CD14-positive monocyte (primary cell): ENCODE data around the gene RSPRY1. TPM values are rescaled to one million over a fixed set of nuclear protein-coding genes. Genes with fewer than 3 reads are reported as not detected.

Experiments
- DNase-seq, 3 donors: peaks; one replicate each; pipeline ENCODE4 v3.0.0-alpha.2; 2011 to 2022
- H2AFZ ChIP-seq: 2 replicates; pipeline ENCODE4 v1.6.0; 2012; ENCODE audit warnings: mild to moderate bottlenecking, low read depth, low read length, inconsistent platforms; ENCODE audit not compliant: insufficient read depth, poor library complexity, severe bottlenecking
- H3K27ac ChIP-seq, 2 donors: 1 replicate in 1 of 2; 2 replicates in 1 of 2; pipeline ENCODE4 v1.5.1; 2012 to 2013; ENCODE audit warnings: low read length in 2 of 2, control low read depth in 1 of 2, inconsistent platforms in 1 of 2, low read depth in 1 of 2, mild to moderate bottlenecking in 1 of 2
- H3K27me3 ChIP-seq, 2 donors: one replicate each; pipeline versions ENCODE4 v1.6.0 to v1.6.1; 2011 to 2013; ENCODE audit warnings: low read length in 2 of 2; ENCODE audit not compliant: control insufficient read depth in 2 of 2, insufficient read depth in 2 of 2
- H3K36me3 ChIP-seq, 2 donors: replicated peaks in 1 of 2; 1 replicate in 1 of 2; 2 replicates in 1 of 2; pipeline versions ENCODE4 v1.5.1 to v1.6.1; 2012 to 2013; ENCODE audit warnings: low read length in 2 of 2, control low read depth in 1 of 2, inconsistent platforms in 1 of 2, mild to moderate bottlenecking in 1 of 2; ENCODE audit not compliant: insufficient read depth in 2 of 2, control insufficient read depth in 1 of 2
- H3K4me1 ChIP-seq, 2 donors: 1 replicate in 1 of 2; 2 replicates in 1 of 2; pipeline versions ENCODE4 v1.5.1 to v1.6.1; 2012 to 2013; ENCODE audit warnings: low read length in 2 of 2, control low read depth in 1 of 2, inconsistent platforms in 1 of 2, mild to moderate bottlenecking in 1 of 2, moderate library complexity in 1 of 2; ENCODE audit not compliant: insufficient read depth in 2 of 2, control insufficient read depth in 1 of 2
- H3K4me2 ChIP-seq: replicated peaks from 2 replicates; pipeline ENCODE3; 2012; ENCODE audit warnings: low read length, moderate library complexity, mild to moderate bottlenecking; ENCODE audit not compliant: poor library complexity, severe bottlenecking; ENCODE audit errors: extremely low read depth
- H3K4me3 ChIP-seq, 3 experiments: fragments of 200-600 bp in 1 of 3; sonication (generic) in 1 of 3; replicated peaks in 1 of 3; 1 replicate in 2 of 3; 2 replicates in 1 of 3; pipeline ENCODE4 v1.5.1; 2011 to 2013; ENCODE audit warnings: low read length in 3 of 3, mild to moderate bottlenecking in 3 of 3, control low read depth in 2 of 3, low read depth in 2 of 3, inconsistent platforms in 1 of 3, moderate library complexity in 1 of 3
- H3K79me2 ChIP-seq: 2 replicates; pipeline ENCODE4 v1.6.0; 2012; ENCODE audit warnings: mild to moderate bottlenecking, control low read depth, inconsistent platforms, low read length, moderate library complexity; ENCODE audit not compliant: insufficient read depth
- H3K9ac ChIP-seq: 2 replicates; pipeline ENCODE4 v1.6.0; 2017; ENCODE audit warnings: low read length, mild to moderate bottlenecking; ENCODE audit not compliant: insufficient read depth, poor library complexity, severe bottlenecking
- H3K9me3 ChIP-seq, 2 donors: replicated peaks in 1 of 2; 1 replicate in 1 of 2; 2 replicates in 1 of 2; pipeline versions ENCODE4 v1.5.1 to v1.6.1; 2012 to 2013; ENCODE audit warnings: low read length in 2 of 2, control low read depth in 1 of 2; ENCODE audit not compliant: control insufficient read depth in 1 of 2, insufficient read depth in 1 of 2
- H4K20me1 ChIP-seq: 2 replicates; pipeline ENCODE4 v1.6.0; 2012; ENCODE audit warnings: mild to moderate bottlenecking, low read length, control low read depth, moderate library complexity; ENCODE audit not compliant: insufficient read depth
- H3K27ac Mint-ChIP-seq, 7 donors: one replicate each; pipeline ENCODE4 v1.8.0; 2020; ENCODE audit warnings: mild to moderate bottlenecking in 7 of 7, mixed read lengths in 7 of 7, moderate library complexity in 6 of 7, inconsistent platforms in 2 of 7
- H3K27me3 Mint-ChIP-seq, 3 donors: one replicate each; pipeline ENCODE4 v1.8.0; 2021 to 2022; ENCODE audit warnings: low read depth in 3 of 3, mild to moderate bottlenecking in 3 of 3, mixed read lengths in 3 of 3, moderate library complexity in 3 of 3, inconsistent platforms in 1 of 3
- H3K36me3 Mint-ChIP-seq, 2 donors: one replicate each; pipeline ENCODE4 v1.8.0; 2020; ENCODE audit warnings: mixed read lengths in 2 of 2, inconsistent platforms in 1 of 2, mild to moderate bottlenecking in 1 of 2
- H3K4me1 Mint-ChIP-seq: one replicate; pipeline ENCODE4 v1.8.0; 2020; ENCODE audit warnings: mild to moderate bottlenecking, mixed read lengths
- H3K4me3 Mint-ChIP-seq, 2 donors: one replicate each; pipeline ENCODE4 v1.8.0; 2020; ENCODE audit warnings: mild to moderate bottlenecking in 2 of 2, mixed read lengths in 2 of 2, moderate library complexity in 1 of 2
- H3K9me3 Mint-ChIP-seq, 7 donors: one replicate each; pipeline ENCODE4 v1.8.0; 2020 to 2022; ENCODE audit warnings: mixed read lengths in 7 of 7, mild to moderate bottlenecking in 6 of 7, moderate library complexity in 6 of 7, inconsistent platforms in 2 of 7
- CTCF ChIP-seq: fragments of 200-600 bp; IDR thresholded peaks from one replicate; pipeline ENCODE4 v1.8.0; 2022; ENCODE audit warnings: antibody characterized with exemption, mild to moderate bottlenecking
- WGBS: methylation state at CpG from one replicate; pipeline ENCODE4 v1.1.5; 2013; ENCODE audit warnings: missing lambda C conversion rate; ENCODE audit not compliant: insufficient coverage; 5-methylcytosine and 5-hydroxymethylcytosine counted together
- intact Hi-C, 2 donors: fragments of 100-400 bp; cut with micrococcal nuclease; formaldehyde crosslinking; loops; one replicate each; pipeline versions ENCODE4 v1.15.0 to v1.15.1; 2023
- polyA plus RNA-seq, 3 donors: library from polyadenylated mRNA; depleted of rRNA in 1 of 3; unstranded in 2 of 3; stranded (reverse) in 1 of 3; fragments of 300-500 nt in 2 of 3; fragments of >200 nt in 1 of 3; fragmentation: Illumina TruSeq in 2 of 3; gene quantifications; 1 replicate in 2 of 3; 2 replicates in 1 of 3; pipeline ENCODE4 v1.2.3, GENCODE V29; 2012 to 2021

Gene RSPRY1
- polyA plus RNA-seq, 3 donors: 15.7 to 28.3 (median 21.3) TPM

GRCh38 chr16:57192146-57192545, 6.0 kb downstream of the RSPRY1 start:
- no peak for DNase-seq
- H3K9me3 Mint-ChIP-seq: peaks cover 0 to 2% (median 0%) of the 10 kb centered on the region in 7 donors
- peaks cover 15 to 16% of the 10 kb centered on the region in 2 donors for H3K36me3 Mint-ChIP-seq
- TF ChIP-seq CTCF: no peak
- H3K4me1 Mint-ChIP-seq: peaks cover 28% of the 10 kb centered on the region
- 40% methylated on average over 1 of the region's 3 CpGs for WGBS
- Histone ChIP-seq H3K4me1 (peaks cover 9 to 13% of the 10 kb centered on the region in 2 donors), H3K4me3 (no peak overlapping the region), H3K9me3 (no peaks in the 10 kb centered on the region), H4K20me1 (peaks cover 61% of the 10 kb centered on the region), H3K79me2 (peaks cover 98% of the 10 kb centered on the region), H3K4me2 (no peak overlapping the region), H3K27me3 (no peaks in the 10 kb centered on the region), H3K36me3 (peaks cover 0 to 2% of the 10 kb centered on the region in 2 donors), H2AFZ (no peak overlapping the region), H3K27ac (no peak overlapping the region), H3K9ac (no peak overlapping the region)
- H3K27ac Mint-ChIP-seq: no peak overlapping the region
- H3K4me3 Mint-ChIP-seq: no peak overlapping the region
- peaks cover 0 to 2% (median 0%) of the 10 kb centered on the region in 3 donors for H3K27me3 Mint-ChIP-seq
- intact Hi-C loops: no loop called here

- peaks cover 0 to 2% (median 0%) of the 10 kb centered on the region in 7 donors for H3K9me3 Mint-ChIP-seq
These were observed 6.8 kb downstream of the RSPRY1 start for GRCh38 chr16:57192720-57193486.

More at GRCh38 chr16:57192720-57193486, 6.8 kb downstream of the RSPRY1 start:
- no peak for DNase-seq
- Histone ChIP-seq H3K9ac (no peak overlapping the region), H3K27me3 (no peaks in the 10 kb centered on the region), H2AFZ (no peak overlapping the region), H3K79me2 (peaks cover 98% of the 10 kb centered on the region), H3K4me2 (no peak overlapping the region), H3K4me1 (peaks cover 1 to 5% of the 10 kb centered on the region in 2 donors), H3K27ac (no peak overlapping the region), H4K20me1 (peaks cover 69% of the 10 kb centered on the region), H3K4me3 (no peak overlapping the region), H3K36me3 (peaks cover 0 to 2% of the 10 kb centered on the region in 2 donors), H3K9me3 (no peaks in the 10 kb centered on the region)
- Mint-ChIP-seq H3K27me3 (peaks cover 0 to 2% (median 0%) of the 10 kb centered on the region in 3 donors), H3K27ac (peak overlapping the region in 1 of 7 donors; percentile 18), H3K4me1 (peaks cover 20% of the 10 kb centered on the region), H3K4me3 (no peak overlapping the region), H3K36me3 (peaks cover 15 to 16% of the 10 kb centered on the region in 2 donors)
- intact Hi-C loops: no loop called here
- WGBS: 100% methylated on average over 1 of the region's 7 CpGs
- no peak for TF ChIP-seq CTCF
